GM12873 (cell line): ENCODE measurements around the gene MOV10L1.

ENCODE experiments used
- TF ChIP-seq, protein P1 (sequence below): IDR thresholded peaks from 2 replicates; pipeline ENCODE4 v1.5.1; 2012; ENCODE audit warnings: low read depth, mild to moderate bottlenecking, moderate library complexity, low read length, control low read depth; ENCODE audit not compliant: insufficient read depth; ENCODE audit errors: missing control alignments

Gene MOV10L1

DNA sequence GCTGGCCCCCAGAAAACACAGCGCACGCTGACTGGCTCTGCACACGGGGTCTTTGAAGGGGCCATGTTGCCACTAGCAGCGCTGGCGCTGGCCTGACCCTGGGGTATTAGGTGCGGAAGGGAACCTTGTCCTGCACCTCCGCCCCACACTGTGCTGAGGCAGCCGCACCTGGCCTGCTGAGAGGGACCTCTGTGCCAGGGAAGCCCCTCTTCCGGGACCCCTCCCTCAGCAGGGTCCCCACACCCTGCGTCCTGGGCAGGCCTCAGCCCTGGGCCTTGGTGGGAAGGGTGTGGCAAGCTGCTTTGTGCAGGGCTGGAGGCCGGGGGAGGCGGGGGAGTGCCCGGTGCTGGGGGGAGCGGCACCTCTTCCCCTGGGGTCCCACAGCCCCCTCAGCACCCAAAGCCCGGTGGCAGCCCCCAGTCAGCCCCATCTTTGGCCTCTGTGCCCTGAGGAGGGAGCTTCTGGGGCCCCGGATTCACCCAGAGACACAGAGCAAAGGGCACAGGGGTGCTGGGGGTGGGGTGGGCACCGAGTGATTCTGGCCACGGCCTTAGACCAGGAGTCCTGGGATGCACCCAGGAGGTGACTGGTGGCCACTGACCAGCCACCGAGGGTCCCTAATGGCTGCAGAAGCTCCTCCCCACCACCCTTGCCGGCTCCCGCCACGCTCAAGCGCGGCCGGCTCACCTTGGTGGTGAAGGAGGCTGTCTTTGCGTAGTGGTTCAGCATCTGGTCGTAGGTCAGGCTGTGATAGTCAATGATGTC lies 43.1 kb upstream of the MOV10L1 start:
- TF ChIP-seq, protein P1, sequence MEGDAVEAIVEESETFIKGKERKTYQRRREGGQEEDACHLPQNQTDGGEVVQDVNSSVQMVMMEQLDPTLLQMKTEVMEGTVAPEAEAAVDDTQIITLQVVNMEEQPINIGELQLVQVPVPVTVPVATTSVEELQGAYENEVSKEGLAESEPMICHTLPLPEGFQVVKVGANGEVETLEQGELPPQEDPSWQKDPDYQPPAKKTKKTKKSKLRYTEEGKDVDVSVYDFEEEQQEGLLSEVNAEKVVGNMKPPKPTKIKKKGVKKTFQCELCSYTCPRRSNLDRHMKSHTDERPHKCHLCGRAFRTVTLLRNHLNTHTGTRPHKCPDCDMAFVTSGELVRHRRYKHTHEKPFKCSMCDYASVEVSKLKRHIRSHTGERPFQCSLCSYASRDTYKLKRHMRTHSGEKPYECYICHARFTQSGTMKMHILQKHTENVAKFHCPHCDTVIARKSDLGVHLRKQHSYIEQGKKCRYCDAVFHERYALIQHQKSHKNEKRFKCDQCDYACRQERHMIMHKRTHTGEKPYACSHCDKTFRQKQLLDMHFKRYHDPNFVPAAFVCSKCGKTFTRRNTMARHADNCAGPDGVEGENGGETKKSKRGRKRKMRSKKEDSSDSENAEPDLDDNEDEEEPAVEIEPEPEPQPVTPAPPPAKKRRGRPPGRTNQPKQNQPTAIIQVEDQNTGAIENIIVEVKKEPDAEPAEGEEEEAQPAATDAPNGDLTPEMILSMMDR: no peak

DNA sequence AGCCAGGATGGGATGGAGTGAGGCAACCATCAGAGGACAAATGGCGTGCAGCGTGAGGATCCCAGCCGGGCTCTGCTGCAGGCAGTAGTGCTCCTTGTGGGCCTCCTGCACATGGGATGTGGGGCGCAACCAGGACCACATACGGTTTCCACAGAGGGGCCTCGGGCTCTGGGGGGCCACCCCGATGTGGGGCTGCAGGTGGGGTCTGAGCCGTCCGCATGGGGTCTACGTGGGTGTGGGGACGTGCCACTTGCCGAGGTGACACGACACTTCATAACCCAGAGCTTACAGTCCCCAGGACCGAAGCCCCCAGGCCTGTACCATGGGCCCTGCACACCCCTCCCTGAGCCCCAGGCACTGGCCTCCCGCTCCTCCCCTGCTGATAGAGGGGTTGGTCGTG lies 42.5 kb upstream of the MOV10L1 start:
- TF ChIP-seq, protein P1: no peak

DNA sequence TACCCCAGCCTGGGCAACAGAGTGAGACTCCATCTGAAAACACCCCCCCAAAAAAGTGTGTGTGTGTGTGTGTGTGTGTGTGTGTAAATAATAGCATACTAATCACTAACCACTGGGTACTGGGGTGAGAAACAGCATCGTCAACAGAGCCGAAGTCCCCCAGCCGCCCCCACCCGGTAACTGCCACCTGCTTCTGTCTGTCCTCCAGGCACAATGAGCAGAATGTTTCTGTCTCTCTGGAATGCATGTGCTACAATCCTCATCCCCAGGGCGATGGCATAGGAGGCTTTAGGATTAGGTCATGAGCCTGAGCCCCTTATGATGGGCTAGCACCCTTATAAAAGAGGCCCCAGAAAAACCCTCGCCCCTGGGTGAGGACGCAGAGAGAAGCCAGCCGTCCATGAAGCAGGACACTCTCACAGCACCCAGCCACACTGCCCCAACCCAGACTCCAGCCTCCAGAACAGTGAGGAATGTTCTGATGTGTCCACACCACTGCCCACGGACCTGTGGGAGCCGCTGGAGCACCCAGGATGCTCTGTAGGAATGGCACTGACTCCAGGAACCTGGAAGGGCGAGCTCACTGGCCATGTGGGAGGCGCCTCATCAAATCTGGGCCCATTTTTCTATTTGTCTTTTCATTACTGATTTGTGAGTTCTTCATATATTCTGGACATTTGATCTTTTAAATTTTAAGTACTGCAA lies 41.6 kb upstream of the MOV10L1 start:
- TF ChIP-seq, protein P1: no peak

DNA sequence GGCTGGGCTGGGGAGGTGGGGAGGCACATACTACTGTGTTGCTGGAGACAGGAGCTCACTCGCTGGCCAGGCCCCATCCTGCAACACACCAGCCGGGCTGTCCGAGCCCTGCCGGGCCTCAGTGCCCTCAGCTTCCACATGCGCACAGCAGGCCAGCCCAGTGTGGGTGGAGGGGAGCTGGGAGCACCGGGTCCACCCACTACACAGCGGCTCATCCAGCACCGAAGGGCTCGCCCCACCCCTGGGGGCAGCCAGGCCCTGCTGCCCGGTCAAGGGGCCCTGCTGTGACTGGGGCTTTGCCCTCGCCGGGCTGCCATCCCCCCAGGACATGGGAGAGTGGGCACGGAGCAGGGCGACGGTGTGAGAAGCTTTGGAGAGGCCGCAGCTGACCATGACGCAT lies 41.0 kb upstream of the MOV10L1 start:
- TF ChIP-seq, protein P1: no peak

DNA sequence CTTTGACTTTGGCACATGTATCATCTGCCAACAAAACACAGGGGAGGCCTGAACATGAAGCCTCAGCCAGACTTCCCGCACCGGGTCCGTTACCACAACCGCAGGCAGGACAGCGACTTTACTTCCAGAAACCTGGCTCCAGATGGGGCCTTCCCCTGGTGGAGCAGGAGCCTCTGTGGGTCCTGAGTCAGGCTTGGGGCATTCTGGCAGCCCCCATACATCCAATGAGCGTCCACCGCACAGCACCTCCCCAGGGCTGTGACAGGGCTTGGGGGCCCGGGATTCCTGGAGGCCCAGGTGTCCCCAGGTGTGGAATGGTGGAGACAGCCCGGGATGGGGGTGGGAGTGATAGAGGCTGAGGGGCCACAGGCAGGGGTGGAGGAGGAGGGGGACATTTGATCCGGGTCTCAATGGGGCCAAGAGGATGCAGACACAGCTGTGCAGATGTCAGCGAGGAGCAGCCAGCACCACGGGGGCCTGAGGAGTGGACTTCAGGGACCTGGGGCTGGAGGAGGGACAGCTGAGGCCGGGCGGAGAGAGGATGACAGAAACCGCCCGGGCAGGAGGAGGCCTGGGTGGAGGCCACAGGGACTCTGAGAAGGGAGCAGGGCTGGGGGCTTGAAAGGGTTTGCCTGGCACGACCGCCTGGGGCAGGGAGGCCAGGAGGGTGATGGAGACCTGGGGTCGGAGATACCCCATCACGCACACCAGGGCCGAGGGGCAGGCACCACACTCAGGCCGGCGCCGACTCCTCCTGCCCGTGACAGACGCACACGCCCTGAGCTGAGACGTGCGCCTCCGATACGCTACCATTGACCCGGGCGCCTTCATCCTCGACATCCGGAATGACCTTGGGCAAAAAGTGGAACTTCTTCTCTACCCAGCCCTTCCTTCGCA lies 40.3 kb upstream of the MOV10L1 start:
- TF ChIP-seq, protein P1: no peak

DNA sequence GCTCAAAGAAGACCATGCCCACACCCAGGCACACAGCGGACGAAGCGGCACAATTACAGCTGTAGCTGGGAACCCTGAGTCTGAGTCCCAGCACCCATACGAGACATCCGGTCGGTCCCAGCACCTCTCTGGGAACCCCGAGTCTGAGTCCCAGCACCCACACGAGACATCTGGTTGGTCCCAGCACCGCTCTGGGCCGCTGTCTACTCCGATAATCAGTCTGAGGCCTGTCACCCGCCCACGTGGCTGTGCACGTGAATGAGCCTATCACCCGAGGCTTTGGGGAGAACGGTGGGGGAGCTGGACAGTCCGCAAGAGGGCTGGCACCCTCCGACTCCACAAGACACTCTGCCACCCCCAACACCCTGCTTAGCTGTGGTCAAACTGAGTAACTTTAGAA lies 37.9 kb upstream of the MOV10L1 start:
- TF ChIP-seq, protein P1: no peak

DNA sequence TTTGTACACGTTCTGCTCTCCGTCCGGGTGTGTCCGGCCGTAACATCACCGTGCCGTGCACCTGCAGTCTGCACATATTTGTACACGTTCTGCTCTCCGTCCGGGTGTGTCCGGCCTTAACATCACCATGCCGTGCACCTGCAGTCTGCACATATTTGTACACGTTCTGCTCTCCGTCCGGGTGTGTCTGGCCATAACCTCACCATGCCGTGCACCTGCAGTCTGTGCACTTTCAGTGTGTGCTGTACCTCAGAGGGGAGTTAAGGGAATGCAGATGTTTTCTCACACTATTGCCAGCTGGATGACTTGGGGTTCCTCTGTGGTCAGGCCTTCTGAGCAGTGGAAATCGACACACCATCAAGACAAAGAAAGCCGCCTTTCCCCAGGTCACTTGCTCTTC lies 35.9 kb upstream of the MOV10L1 start:
- TF ChIP-seq, protein P1: no peak
